Measurements from ENCODE around the gene SLC12A2. TPM values are rescaled to one million over a fixed set of nuclear protein-coding genes. Genes with fewer than 3 reads are reported as not detected.

Gene SLC12A2
- polyA plus RNA-seq, 1 of the 3 experiments (the other 2 are of a cell fraction), result 5.6 TPM

GRCh38 chr5:128199611-128200010, 116.0 kb downstream of the SLC12A2 start:
- H3K36me3 ChIP-seq (replicated peaks in 1 of 2; ENCODE audit: control insufficient read depth in 1 of 2, insufficient read depth in 2 of 2, low read length in 1 of 2), result no peaks in the 10 kb centered on the region
- ChIA-PET POLR2A (no interaction called here), CTCF (interaction anchor here (0.9 to 3.9 kb wide), 5 partner anchors 9 to 636 kb away, joined by 3 to 67 read pairs (median 5); no protein-coding TSS in a partner anchor)
- H2AFZ ChIP-seq (ENCODE audit: low read depth), result no peak overlapping the region
- no peak overlapping the region for H3K9ac ChIP-seq
- no peak for TF ChIP-seq USF2 (IDR thresholded peaks at IDR 0.05; ENCODE audit: borderline replicate concordance, low read depth, low read length)
- no peak for TF ChIP-seq MAX (IDR thresholded peaks at IDR 0.05; ENCODE audit: low read depth)
- no peak for TF ChIP-seq GATA2 (CRISPR knock-in tag; IDR thresholded peaks at IDR 0.05)
- TF ChIP-seq ZBTB33 (IDR thresholded peaks at IDR 0.05; ENCODE audit: borderline replicate concordance, low read depth), result no peak
- no peak for TF ChIP-seq TCF12 (IDR thresholded peaks at IDR 0.05)
- no peak for TF ChIP-seq SIN3A (IDR thresholded peaks at IDR 0.05; ENCODE audit: borderline replicate concordance, low read depth, low read length)
- TF ChIP-seq YY1 (IDR thresholded peaks at IDR 0.05; ENCODE audit: low read depth), result no peak
- no peak for TF ChIP-seq NFIC (IDR thresholded peaks at IDR 0.05; ENCODE audit: borderline replicate concordance)
- TF ChIP-seq GABPA (IDR thresholded peaks at IDR 0.05; ENCODE audit: low read depth), result no peak
- TF ChIP-seq POLR2AphosphoS5 (IDR thresholded peaks at IDR 0.05; ENCODE audit: low read depth, low read length), result no peak
- no peak for TF ChIP-seq ELF1 (IDR thresholded peaks at IDR 0.05)
- no peak for TF ChIP-seq RAD21 (IDR thresholded peaks at IDR 0.05; ENCODE audit: low read length)
- no peak for TF ChIP-seq PBX3 (IDR thresholded peaks at IDR 0.05)
- no peak for TF ChIP-seq USF1 (IDR thresholded peaks at IDR 0.05; ENCODE audit: borderline replicate concordance, low read depth)
- no peak for TF ChIP-seq CTCF (IDR thresholded peaks at IDR 0.05)
- no peak for TF ChIP-seq REST (IDR thresholded peaks at IDR 0.05; ENCODE audit: low read depth, low read length)
- peaks cover 0 to 3% of the 10 kb centered on the region in 2 experiments; a peak in 1 of 4 replicates for H3K4me1 ChIP-seq (ENCODE audit: control insufficient read depth in 1 of 2, insufficient read depth in 2 of 2, low read depth in 1 of 2, low read length in 1 of 2)
- H3F3A ChIP-seq (replicated peaks; ENCODE audit: insufficient read depth), result no peaks in the 10 kb centered on the region
- no peaks in the 10 kb centered on the region for H4K20me1 ChIP-seq (ENCODE audit: insufficient read depth)
- H3K4me2 ChIP-seq, result no peak overlapping the region
- H3K4me3 ChIP-seq (ENCODE audit: low read depth in 2 of 2, low read length in 1 of 2), result no peak overlapping the region
- H3K79me2 ChIP-seq (ENCODE audit: insufficient read depth), result no peaks in the 10 kb centered on the region
- no peaks in the 10 kb centered on the region for H3K9me3 ChIP-seq
- no peak for DNase-seq
- H3K9me2 ChIP-seq, result no peaks in the 10 kb centered on the region
- H3K27me3 ChIP-seq (ENCODE audit: insufficient read depth), result no peaks in the 10 kb centered on the region
- no peak overlapping the region for H3K27ac ChIP-seq (ENCODE audit: low read depth in 2 of 2, low read length in 1 of 2)
